HG03342 (cell line): ENCODE results near the gene RGS12.
A peak's percentile ranks its signal among the peaks of the same experiment; 100 is the strongest.

ENCODE experiments used
- ATAC-seq: cut with Tn5 transposase; IDR thresholded peaks from one replicate; pipeline ENCODE4 v1.9.1; 2021; ENCODE audit warnings: mild to moderate bottlenecking, moderate library complexity; ENCODE audit not compliant: unreplicated experiment

The RGS12 gene

GRCh38 chr4:3269991-3270611 is 22.7 kb upstream of the RGS12 start:
- ATAC-seq, result no peak

GRCh38 chr4:3271131-3271530 is 21.7 kb upstream of the RGS12 start:
- no peak for ATAC-seq

GRCh38 chr4:3276986-3277385 is 15.8 kb upstream of the RGS12 start:
- no peak for ATAC-seq

GRCh38 chr4:3280466-3280865 is 12.4 kb upstream of the RGS12 start:
- ATAC-seq, result no peak

GRCh38 chr4:3283483-3283882 is 9.3 kb upstream of the RGS12 start:
- no peak for ATAC-seq

- no peak for ATAC-seq
Measured at GRCh38 chr4:3283916-3284315, 8.9 kb upstream of the RGS12 start.

GRCh38 chr4:3284734-3285557 is 7.9 kb upstream of the RGS12 start:
- ATAC-seq, result no peak

GRCh38 chr4:3285558-3286334 is 7.1 kb upstream of the RGS12 start:
- ATAC-seq, result peak; percentile 81

- no peak for ATAC-seq
Measured at GRCh38 chr4:3286335-3287175, 6.3 kb upstream of the RGS12 start.

GRCh38 chr4:3287271-3287971 is 5.4 kb upstream of the RGS12 start:
- ATAC-seq, result no peak

GRCh38 chr4:3287972-3288570 is 4.8 kb upstream of the RGS12 start:
- ATAC-seq, result no peak

GRCh38 chr4:3288571-3289094 is 4.2 kb upstream of the RGS12 start:
- no peak for ATAC-seq

GRCh38 chr4:3290476-3290875 is 2.3 kb upstream of the RGS12 start:
- ATAC-seq, result no peak

- no peak for ATAC-seq
Measured at GRCh38 chr4:3290889-3291321, 1.9 kb upstream of the RGS12 start.

- ATAC-seq, result no peak
Measured at GRCh38 chr4:3291411-3291968, 1.3 kb upstream of the RGS12 start.

GRCh38 chr4:3291969-3292570 is 751 bp upstream of the RGS12 start:
- peak; percentile 2 for ATAC-seq

- ATAC-seq, result peak; percentile 2
Measured at GRCh38 chr4:3293401-3294391, 875 bp downstream of the RGS12 start.
